ENCODE data around the gene MPZL3.

DNA sequence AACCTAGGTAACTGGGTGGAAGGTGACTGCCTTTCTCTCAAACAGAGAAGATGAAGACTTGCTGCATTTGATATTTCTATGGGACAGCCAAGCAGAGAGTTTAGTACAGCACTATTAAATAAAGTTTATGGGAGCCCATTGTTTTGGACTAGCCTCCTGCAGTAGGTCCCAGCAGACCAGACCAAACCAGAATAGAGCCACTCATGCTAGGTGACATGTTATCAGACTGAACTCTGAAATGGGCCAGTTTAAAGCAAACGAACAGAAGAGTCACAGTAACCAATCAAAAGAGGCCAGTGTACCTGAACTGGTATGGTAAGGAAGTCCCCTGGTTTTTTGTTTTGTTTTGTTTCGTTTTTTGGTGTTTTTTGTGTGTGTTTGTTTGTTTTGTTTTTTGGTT lies 19.8 kb upstream of the MPZL3 start:
- TF ChIP-seq, protein P1, sequence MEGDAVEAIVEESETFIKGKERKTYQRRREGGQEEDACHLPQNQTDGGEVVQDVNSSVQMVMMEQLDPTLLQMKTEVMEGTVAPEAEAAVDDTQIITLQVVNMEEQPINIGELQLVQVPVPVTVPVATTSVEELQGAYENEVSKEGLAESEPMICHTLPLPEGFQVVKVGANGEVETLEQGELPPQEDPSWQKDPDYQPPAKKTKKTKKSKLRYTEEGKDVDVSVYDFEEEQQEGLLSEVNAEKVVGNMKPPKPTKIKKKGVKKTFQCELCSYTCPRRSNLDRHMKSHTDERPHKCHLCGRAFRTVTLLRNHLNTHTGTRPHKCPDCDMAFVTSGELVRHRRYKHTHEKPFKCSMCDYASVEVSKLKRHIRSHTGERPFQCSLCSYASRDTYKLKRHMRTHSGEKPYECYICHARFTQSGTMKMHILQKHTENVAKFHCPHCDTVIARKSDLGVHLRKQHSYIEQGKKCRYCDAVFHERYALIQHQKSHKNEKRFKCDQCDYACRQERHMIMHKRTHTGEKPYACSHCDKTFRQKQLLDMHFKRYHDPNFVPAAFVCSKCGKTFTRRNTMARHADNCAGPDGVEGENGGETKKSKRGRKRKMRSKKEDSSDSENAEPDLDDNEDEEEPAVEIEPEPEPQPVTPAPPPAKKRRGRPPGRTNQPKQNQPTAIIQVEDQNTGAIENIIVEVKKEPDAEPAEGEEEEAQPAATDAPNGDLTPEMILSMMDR (IDR thresholded peaks at IDR 0.05), result no peak
- no peak for TF ChIP-seq POLR2A (IDR thresholded peaks at IDR 0.05)
